Stimulated activated CD8-positive, alpha-beta memory T cell treated with anti-CD3 and anti-CD28 coated beads, Interleukin-15, amount 100 ng/mL, for 1 hour (primary cell): ENCODE results near the gene MMP26.

Experiments
- DNase-seq: peaks from one replicate; pipeline ENCODE4 v3.0.0-alpha.2; 2020; ENCODE audit warnings: low read depth

The MMP26 gene

GRCh38 chr11:4704054-4704789, at the start of gene MMP26:
TSS of gene MMP26 (plus strand) at chr11:4704784.
- DNase-seq = no peak

DNA sequence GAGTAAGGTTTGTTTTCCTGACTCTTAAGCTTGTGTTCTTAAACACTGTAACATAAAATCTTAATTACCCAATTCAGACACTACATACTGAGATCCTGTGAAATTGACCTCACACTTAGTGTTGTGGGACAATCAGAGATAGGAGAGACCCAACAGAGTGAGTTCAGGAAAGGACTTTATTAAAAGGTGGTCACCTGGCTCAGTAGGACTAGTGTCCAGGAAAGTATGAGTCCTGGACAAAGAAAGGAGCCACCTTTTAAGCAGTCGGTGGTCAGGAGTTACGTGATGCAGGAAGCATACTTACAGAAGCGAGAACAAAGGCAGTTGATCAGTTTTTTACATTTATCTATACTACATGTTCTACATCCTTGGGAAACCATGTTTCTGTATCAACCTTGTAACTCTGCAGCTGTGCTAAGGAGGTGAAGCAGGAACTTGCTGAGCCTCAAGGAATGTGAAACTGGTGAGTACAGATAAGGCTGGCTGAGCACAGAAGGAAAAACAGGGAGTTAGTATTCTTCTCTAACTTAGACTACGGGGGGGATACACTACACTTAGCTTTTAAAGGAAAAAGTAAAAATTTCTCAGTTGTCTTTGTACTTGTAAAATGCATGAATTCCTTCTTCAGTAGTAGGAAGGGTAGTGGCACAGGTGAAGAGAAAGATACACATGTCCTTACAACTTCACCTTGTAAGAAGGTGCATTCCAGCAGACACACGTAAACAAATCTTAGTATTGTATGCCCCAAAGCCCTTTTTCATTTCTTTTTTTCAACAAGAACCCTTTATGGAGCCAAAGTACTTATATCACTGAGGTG, 45.7 kb upstream of the MMP26 start:
- no peak for DNase-seq

- no peak for DNase-seq
Observed at GRCh38 chr11:4662876-4663275, 41.7 kb upstream of the MMP26 start.

DNA sequence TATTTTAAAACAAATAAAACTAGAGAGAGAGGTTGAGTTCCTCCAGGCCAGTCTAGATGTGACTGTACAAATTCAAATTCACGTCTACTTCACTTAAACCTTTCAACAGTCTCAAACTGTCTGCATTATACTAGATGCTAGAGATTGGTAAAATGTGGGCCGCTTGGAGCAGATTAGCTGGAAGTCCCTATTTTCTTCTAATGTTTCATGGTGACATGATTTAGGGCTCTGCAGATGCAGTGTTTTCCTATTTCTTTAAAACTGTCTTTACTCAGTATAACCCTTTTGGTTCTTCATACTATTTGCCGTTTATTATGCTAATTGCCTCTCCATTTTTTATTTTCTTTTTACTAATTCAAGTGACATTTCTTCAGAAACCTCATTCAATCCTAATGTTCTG, 40.4 kb upstream of the MMP26 start:
- DNase-seq = no peak

DNA sequence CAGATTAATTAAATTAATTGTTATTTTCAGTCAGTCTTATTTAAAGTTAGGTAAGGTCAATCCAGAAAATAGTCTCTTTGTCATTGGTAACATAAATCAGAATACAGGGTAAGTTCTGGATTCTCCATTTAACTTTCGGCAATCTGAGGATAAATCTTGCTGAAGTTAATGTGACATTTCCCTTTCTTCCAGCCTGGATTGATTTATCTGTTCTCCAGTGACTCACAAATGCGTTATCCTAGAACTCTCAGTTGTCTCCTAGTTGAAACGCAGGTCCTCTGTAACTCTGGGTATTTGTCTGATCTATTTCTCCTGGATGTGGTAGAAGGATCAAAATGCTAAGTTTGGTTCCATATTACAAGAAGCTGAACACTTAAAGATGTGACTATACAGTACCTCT, 39.8 kb upstream of the MMP26 start:
- no peak for DNase-seq

GRCh38 chr11:4665424-4665823, 39.2 kb upstream of the MMP26 start:
- DNase-seq = no peak

DNA sequence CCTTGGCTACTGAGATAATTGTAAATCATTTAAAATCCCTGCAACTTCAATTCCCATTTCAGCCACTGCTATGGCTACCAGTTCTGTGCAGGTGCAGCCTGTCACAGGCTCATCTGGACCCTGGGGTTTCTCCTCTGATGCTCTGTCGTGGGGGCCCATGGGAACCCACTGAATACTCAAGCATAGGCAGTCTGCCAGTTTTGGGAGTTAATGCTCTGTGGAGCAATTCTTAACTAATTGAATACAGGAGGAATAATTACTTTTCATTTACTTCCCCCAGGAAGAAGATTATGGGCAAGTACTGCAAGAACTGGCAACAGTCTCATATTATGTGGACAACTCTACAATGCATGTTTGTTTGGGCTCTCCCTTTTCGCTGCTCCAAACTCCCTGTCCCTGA, 32.8 kb upstream of the MMP26 start:
- no peak for DNase-seq

GRCh38 chr11:4672470-4672869, 32.1 kb upstream of the MMP26 start:
- no peak for DNase-seq

- DNase-seq = no peak
Observed at GRCh38 chr11:4673781-4674180, 30.8 kb upstream of the MMP26 start.

DNA sequence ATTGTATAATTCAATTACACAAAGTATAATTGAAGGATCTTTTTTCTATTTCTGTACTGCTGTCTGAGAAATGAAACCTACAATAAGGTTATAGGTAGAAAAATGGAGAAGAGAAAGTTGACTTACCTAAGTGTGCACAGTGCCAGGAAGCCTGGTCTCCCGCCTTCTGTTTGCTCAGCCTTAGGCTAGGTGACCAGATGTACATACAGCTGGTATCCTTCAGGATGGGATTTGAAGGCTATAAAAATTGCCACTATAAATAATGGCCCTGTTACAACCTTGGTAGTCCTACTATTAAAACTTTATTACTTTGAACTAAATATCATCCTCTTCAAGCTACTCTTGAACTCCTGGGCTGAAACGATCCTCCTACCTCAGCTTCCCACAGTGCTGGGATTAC, 26.6 kb upstream of the MMP26 start:
- no peak for DNase-seq

DNA sequence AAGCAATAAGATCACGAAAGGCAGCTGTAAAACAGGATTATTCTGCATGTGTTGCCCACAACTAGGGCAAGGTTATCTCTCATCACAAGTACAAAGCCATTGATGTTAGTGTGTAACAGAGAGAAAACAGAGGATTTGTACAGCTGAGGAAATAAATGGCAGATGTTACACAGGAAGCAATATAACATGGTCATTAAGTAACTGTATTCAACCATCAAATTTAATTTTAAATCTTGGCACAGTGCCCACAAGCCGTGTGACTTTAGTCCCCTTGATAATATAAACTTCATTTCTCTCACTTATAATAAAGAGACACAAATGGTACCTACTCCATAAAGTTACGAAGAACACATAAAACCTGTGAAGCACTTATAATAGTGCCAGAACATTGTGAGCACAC, 24.2 kb upstream of the MMP26 start:
- no peak for DNase-seq

DNA sequence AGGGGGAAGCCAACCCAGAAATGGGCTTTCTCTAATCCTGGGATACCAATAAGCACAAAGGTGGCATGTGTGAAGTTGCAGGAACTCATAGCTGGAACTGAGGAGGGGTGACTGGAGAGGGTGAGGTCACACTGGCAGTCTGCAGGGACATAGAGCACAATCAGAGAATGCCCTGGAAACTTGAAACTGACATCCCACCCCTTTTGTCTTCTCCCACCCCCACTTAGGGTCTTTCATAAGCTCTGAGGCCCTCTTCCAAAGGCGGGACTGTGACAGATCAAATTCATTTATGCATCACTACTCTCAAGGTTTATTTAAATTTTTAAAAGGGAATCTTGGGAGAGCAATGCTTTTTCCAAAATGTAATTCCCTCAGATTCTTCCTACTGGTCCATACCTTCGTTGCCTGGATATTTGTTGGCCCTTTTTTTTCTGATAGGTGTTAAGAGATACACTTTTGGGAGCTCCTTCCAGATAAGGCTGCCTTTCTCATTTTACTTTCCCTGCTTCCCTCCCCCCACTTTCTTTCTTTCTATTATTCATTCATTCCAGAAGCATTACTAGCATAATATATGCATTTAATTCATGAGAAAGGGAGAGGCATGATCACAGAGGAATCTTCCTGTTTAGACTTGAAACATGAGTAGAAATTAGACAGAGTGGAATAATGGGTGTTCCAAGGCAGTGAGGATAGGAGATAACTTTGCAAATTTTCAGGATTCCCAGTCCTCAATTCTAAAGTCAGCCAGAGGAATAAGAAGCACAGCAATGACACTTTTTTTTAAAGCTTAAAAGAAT, 21.8 kb upstream of the MMP26 start:
- DNase-seq = no peak

DNA sequence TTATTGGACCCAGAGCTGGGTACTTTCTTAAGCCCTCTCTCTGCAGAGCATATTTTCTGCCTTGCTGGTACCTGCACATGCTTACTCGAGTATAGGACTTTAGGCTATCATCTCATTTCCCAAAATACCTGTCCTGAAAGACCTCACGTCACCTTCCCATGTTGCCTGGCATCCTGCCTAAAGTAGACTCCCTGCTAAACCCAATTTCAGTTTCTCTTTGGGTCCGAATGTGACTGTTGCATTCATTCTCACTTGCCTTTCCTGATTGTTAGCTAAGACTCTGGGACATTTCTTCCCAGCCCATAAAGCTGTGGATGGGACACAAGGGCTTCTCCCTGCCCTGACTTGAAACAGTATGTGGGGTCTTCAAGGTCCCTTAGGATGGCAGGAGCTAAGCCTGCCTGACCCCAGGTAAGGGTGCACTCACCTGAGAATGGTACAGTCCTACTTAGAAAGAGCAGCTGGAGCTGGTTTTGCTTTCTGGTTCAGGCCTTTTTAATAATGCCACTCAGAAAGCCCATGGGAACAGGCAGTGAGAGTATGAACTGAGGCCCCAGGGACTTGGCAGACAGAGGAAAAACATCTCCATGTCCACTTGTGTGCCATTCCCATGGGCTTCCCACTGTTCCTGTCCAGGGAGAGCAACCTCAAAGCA, 19.8 kb upstream of the MMP26 start:
- no peak for DNase-seq

DNA sequence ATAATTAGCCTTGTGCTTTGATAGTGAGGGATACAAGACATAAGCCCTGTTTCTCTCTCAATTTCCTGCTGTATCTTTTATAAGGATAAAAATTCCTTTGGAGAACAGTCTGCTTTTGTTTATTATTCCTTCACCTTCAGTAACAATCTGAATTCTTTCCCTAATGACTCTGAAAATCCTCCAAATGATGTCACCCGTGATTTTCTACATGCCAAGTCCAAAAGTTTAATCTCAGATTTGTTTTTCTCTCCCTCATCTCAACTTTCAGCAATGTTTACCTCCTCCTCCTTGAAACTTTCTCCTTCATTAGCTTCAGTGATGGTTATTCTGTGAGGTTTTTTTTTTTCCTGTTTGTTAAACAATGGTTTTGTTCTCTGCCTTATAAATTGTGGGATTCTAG, 9.1 kb upstream of the MMP26 start:
- no peak for DNase-seq

DNA sequence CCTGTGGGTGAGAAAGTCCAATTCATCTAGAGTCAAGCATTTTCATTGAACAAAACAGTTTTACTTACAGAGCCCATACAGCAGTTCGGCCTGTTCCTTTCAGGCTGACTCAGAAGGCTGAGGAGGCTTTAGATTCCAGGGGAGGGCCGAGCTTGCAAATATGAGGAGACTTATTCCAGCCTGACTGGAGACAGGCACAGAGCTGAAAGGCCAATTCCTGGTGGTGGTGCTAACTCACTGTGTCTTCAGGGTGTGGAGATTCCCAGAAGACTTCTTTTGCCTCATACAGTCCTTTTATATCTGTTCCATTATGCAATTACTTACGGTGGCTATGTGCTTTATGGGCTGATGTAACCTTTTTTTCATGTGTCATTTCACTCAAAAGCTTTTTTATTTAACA, 7.0 kb upstream of the MMP26 start, which contains the start of gene OR51E2:
Gene OR51E2 (minus strand): TSS at position 269 of the 400 bp plus-strand sequence. CDS start 15,142 bp downstream, outside the sequence.
- no peak for DNase-seq

DNA sequence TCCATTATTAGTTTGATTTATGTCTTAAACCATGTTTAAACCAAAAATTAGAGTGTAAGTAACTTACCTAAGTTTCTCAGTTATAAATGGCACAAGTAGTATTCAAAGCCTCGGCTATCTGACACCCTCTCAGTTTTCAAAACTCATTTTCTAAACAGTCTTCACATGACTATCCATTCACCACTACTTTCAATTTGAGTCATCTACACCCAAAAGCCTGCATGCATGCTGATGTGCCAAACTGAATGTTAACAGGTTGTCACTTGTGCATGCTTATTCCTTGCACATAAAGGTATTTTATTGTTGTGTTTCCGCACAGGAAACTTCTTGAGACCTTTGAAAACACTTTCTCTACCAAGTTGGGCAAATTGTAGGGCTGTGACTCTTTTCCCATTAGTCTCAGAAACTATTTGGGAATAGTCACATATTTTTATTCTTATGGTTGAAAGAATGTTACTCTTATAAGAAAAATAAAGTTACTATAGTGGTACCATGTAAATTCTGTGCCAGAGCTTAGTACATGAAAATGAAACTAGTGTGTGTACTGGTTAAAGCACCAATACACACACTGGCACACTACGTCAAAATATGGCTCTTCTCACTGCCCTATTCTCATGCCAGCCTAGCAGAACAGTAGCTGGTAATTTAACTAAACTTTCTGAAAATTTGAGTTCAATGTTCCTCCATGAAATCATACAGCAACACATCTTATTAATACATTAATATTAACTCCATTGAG, 4.7 kb upstream of the MMP26 start:
- DNase-seq = no peak

DNA sequence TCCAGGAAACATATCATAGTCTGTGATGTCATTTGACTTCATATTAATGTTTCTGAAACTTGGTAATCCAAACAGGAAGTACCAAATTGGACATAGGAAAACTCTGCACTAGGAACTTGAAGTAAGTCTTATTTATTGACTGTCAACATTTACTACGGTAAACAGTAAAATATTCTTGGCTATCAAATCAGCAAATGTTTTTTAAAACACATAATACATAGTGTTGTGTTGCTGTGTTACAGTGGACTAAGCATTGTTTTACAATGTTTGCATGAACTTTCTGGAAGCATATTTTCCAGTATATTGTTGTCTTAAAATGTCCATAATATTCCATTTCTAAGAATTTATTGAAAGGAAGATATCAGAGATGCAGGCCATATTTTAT, 4.2 kb upstream of the MMP26 start:
- DNase-seq = no peak

- DNase-seq = no peak
Observed at GRCh38 chr11:4704790-4705334, 278 bp downstream of the MMP26 start.

GRCh38 chr11:4713241-4713640, 8.7 kb downstream of the MMP26 start:
- no peak for DNase-seq

DNA sequence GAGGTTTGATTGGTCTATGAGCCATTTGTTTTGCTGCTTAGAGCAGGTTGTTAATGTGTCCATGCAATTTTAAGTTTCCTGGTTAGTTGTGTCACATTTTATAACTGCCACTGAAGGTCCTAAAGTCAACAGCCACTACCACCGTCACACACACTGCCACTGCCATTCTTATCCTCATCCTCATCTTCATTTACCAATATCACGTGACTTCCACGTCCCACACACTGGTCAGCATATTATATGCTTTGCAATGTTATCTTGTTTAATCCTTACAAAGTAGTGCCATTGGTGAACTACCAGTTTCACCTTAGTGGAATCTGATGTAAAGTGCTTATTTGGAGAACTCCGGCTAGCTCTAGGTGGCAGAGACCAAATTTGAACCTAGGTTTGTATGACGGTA, 9.7 kb downstream of the MMP26 start:
- no peak for DNase-seq
